GM18861 (cell line): ENCODE measurements around the gene TTLL7.
"Not testable (repeated sequence)": the region's sequence is repeated elsewhere in the genome, so short reads cannot be mapped to it uniquely, and the experiment has no call there.

Experiments used
- ATAC-seq: cut with Tn5 transposase; IDR thresholded peaks from one replicate; pipeline ENCODE4 v1.9.1; 2021; ENCODE audit not compliant: unreplicated experiment

Gene TTLL7

DNA sequence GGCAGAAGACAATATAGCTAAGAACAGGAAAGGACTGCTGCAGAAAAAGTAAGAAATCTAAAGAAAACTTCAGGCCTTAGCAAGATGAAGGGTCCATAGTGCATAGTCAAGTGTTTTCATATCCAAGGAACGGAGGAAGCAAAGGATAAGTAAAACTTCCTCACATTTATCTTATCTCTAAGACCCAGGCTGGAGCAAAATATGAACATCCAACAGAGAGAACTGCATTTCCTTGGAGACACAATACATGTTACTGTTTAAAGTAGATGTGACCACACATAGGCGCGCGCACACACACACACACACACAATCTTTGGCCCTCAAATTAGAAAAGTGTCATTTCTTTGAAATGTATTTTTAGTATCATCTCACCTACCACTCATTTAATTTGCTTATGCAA is 66.7 kb downstream of the TTLL7 start:
- ATAC-seq, result no peak

- peak; percentile 81 for ATAC-seq
Measured at GRCh38 chr1:83931658-83932253, 67.2 kb downstream of the TTLL7 start.

DNA sequence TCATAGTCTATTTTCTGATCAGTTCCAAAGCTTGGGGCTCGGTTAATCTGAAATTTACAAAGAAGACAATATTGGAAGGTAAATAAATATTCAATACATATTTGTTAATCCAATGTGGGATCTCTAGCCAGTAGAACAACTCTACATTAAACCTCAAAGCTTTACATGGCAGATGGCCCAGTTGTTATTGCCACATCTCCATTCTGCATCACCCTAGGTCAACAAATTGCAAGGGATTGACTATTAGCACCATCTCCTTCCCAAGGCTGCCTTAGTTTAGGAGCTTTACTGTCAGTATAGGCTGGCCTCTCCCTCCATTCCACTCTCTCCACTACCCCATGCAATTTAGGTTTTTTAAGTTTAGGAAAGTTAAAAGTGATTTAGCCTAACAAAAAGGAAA is 69.7 kb downstream of the TTLL7 start:
- no peak for ATAC-seq

DNA sequence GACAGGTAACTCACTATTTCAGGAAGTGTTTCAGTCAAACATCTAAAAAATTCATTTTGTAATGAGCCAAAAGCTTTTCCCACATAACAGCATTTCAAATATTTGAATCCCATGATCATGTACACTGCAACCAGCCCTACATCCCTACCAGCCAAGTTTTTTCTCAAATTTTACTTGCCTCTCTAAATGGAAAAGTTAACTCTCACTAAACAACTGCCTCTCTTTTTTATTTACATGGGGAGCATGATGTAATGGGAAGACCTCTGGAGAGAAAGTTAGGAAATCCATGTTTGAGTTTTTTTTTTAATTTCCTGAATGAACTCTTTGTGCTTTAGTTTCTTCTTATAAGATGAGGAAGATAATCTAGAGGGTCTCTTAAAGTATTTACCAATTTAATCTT is 70.5 kb downstream of the TTLL7 start:
- ATAC-seq, result no peak

DNA sequence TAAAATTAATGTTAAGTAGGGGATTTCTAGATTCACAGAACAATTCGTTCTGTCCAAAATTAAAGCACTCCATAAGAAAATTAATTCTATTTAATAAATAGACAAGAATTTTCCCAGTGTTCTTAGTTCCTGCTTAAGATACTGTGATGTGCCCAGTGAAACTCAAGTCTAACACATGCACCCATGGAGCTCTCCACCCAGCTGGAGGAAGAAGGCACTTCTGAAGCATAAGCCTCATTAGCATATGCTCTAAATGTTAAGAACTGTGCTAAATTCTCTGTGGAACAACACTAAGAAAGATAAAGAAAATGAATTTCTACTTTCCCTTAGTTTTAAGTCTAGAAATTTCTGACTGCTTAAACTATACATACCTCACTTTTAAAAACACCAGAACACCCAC is 71.2 kb downstream of the TTLL7 start:
- no peak for ATAC-seq

GRCh38 chr1:83927061-83927460 is 71.9 kb downstream of the TTLL7 start:
- ATAC-seq, result no peak

DNA sequence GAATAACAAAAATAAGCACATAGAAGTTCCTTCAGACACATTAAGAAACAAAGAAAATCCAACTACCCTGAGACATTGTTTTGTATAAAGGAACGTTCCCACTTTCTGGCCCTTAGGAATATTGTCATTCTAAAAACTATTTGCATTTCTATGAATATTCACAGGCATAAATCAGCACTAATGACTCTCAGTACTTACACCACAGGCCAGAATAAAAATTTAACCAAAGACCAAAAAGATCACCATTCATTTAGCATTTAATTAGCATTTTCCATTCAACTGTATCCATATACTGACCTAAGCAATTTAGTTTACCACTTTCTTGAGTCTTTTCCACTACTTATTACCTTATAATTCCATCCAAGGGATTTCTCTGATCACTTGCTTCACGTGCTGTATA is 75.4 kb downstream of the TTLL7 start:
- no peak for ATAC-seq

DNA sequence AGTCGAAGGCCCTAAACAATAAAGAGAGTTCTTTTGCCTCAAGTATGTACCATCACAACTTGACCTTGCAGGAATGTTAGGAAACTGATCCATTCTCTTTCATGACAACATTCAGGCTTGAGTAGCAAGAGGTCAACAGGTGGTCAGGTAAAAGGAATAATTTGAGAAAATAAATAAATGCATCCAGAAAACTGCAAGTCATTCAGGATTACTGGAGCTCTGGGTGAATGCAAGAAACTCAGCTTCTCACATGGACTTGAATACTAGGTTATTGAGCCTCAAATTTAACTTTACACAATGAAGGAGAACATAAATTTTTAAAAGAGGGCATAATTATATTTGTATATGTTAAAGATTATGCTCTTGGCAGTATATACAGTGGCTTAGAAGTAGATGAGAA is 76.5 kb downstream of the TTLL7 start:
- ATAC-seq, result no peak

DNA sequence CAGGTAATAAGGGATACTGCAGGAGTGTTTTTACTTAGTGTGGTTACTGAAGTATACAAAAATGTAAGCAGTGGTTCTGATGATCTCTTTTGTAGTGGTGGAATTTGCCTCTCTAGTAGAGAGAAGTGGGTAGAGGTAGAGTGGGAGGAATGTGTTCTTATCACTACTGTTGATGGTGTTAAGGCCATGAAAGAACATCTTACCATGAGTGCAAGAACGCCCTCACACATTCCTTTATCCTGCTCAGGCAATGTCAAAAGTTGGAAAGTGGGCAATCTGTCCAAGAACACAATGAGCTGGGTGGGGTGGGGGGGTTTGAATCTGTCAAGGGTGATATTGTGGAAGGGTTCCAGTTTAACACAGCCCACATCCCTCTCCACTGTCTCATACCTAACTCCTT is 78.6 kb downstream of the TTLL7 start:
- no peak for ATAC-seq

DNA sequence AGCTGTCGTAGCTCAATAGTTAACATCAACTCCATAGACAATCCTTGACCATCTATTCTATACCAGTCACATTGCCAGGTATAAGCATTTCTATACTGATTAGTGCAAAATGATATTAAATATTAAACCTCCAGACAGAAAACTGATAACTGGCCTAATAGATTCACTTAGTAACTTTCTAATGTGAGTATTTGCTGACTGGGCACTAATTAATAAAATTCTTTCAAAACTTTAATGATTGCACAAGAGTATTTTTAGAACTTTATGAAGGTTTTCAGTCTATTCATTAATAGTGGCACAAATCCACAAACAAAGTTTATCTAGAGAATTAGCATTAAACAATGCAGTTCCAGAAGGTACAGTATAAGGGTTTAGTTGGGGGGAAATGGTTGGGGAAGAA is 79.1 kb downstream of the TTLL7 start:
- no peak for ATAC-seq

DNA sequence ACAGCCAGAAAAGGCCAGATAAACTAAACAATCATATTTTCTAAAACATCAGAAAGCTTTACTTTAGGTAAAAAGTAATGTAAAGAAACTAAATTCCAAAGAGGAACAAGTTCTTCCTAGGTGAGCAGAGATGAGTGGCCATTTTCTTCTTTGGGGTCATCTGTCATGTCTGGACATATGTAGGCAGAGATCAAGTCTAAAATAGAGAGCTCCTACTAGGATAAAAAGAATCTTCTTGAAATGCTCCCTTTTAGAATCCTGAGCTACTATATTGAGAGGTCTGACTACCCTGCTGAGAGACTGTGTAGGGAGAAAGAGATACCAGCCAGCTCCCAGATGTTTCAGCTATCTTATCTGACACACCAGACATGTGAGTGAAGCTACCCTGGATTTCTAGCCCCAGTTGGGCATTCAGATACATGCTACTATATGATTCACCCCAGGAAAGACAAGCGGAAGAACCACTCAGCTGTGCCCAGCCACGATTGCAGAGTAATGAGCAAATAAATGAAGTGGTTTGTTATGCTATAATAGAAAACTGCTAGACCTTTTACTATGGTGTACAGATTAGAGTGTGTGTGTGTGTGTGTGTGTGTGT is 80.1 kb downstream of the TTLL7 start:
- ATAC-seq, result no peak

- no peak for ATAC-seq
Measured at GRCh38 chr1:83917959-83918358, 81.0 kb downstream of the TTLL7 start.

DNA sequence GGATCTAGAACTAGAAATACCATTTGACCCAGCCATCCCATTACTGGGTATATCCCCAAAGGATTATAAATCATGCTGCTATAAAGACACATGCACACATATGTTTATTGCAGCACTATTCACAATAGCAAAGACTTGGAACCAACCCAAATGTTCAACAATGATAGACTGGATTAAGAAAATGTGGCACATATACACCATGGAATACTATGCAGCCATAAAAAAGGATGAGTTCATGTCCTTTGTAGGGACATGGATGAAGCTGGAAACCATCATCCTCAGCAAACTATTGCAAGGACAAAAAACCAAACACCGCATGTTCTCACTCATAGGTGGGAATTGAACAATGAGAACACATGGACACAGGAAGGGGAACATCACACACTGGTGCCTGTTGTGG is 82.8 kb downstream of the TTLL7 start:
- ATAC-seq, result not testable (repeated sequence)

DNA sequence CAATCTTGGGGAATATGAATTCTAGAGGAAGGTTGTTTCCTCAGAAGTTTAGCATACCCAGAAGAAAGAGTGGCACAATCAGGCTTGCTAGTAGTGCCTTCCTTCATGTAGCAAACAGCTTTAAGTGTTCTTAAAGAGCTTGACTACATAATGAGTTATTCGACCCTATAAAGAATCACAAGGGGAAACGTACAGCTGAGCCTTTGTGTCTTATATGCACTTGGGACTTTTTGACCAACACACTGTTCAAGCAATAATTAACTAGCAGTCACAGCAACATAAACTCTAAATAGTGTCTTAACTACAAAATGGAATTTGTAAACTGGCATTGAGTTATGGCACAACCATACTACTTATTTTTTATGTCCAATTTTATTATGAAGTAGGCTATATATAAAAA is 86.1 kb downstream of the TTLL7 start:
- ATAC-seq, result no peak

DNA sequence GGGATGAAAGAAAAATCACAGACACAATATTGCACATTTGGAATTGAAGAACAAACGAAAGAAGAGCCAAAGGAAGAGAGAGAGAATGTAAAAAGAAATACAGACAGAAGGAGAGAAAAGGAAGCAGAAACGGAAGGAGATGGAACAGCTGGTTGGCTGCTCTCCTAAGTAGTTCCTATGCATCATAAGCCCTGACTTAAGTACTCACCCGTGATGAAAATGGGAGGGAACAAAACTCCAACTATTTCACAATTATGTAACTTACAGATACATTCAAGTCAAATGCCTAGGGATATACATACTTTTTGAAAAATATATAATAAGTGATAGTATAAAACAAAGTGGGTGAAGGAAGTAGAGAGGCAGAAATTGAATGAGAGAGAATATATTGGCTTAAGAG is 88.5 kb downstream of the TTLL7 start:
- ATAC-seq, result no peak

GRCh38 chr1:83909687-83910086 is 89.2 kb downstream of the TTLL7 start:
- ATAC-seq, result no peak

DNA sequence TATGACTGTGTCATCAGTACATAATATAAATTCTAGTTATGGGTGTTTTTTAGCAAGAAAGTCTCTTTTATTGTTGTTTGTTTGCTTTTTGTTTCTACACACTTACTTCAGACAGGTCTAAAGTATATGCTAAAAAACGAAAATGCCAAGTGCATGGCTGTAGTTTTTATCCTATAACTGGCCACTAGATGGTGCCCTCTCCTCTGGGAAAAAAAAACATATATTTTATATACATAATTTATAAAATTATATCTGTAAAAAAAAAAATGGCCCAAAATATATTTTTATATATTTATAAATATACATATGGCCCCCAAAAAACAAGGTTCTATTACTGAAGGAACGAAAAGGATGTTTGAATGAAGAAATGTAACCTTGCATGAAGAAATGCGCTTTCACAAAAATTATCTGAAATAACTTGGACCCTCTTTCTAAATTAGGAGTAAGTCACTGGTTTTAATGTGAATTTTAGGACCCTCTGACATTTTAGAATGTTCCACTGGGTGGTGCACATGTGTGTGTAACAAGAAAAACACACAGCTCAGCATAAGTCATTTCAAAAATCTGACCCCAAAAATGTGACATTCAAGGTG is 93.5 kb downstream of the TTLL7 start:
- no peak for ATAC-seq

DNA sequence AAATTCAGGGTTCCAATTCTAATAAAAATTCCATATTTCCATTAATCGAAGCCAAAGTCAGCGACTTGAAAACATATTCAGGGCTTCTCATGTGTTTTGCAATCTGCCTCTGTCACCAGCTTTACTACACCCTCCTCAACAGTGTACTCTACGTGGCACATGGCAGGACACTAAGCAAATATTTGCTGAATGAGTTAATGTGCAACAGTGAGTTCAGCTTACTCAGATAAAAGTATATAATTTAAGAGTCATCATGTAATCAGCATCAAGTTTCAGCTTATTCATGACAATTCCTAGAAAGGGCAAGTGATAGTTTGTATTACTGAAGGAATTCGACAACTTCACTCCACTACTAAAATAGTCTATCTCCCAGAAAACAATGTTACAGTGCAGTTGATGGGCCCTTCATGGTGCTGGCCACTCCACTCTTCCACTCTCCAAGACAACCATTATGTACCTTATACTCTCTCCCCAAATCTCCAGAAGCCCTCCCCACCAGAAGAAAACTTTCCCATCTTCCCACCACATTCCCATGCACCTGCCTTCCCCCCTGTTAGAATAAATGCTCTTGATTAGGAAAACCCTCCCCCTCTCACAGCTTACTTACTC is 97.3 kb downstream of the TTLL7 start:
- no peak for ATAC-seq

GRCh38 chr1:83900524-83900923 is 98.4 kb downstream of the TTLL7 start:
- no peak for ATAC-seq

DNA sequence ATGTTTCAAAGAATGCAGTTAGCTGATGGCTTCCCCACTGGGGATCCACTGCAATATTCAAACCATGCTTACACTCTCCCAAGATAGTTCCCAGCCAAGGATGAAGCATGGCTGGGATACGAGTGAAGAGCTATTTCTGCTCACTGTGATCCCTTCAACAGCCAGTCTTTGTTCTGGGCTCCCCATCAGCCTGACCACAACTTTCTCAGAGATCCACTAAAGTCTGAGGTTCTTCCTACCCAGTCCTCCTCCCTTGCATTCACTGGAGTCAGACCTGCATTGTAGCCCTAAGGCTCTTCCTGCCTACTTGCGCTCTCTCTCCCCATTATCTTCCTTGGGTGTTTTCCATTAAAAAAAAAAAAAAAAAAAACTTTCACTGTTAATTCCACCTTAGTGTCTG is 101.4 kb downstream of the TTLL7 start:
- ATAC-seq, result no peak

- ATAC-seq, result no peak
Measured at GRCh38 chr1:83896299-83896698, 102.6 kb downstream of the TTLL7 start.

- ATAC-seq, result no peak
Measured at GRCh38 chr1:83889707-83890106, 109.2 kb downstream of the TTLL7 start.
